ENCODE data around the gene GABBR2. TPM values are rescaled to one million over a fixed set of nuclear protein-coding genes. Genes with fewer than 3 reads are reported as not detected.
"Not testable (repeated sequence)": the region's sequence is repeated elsewhere in the genome, so short reads cannot be mapped to it uniquely, and the experiment has no call there.

The GABBR2 gene
- total RNA-seq, 2 donors from 2014 or later, result not detected

DNA sequence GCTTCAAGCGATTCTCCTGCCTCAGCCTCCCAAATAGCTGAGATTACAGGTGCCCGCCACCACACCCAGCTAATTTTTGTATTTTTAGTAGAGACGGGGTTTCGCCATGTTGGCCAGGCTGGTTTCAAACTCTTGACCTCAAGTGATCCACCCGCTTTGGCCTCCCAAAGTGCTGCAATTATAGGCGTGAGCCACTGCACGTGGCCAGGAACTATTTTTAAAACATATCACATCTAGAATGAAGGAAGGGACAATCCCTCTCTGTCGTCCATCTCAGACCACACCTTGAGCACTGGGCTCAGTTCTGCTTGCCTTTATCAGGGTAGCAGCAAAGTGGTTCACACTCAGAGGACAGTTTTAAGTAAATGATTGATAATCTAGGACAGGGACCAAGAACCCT, 207.5 kb downstream of the GABBR2 start:
- peaks cover 15% of the 10 kb centered on the region for H3K27me3 Mint-ChIP-seq
- H3K4me1 Mint-ChIP-seq; H3K27ac Mint-ChIP-seq; H3K9me3 Mint-ChIP-seq; ATAC-seq (replicated peaks); H3K4me3 Mint-ChIP-seq; H3K36me3 Mint-ChIP-seq (ENCODE audit: low read depth): not testable (repeated sequence)

DNA sequence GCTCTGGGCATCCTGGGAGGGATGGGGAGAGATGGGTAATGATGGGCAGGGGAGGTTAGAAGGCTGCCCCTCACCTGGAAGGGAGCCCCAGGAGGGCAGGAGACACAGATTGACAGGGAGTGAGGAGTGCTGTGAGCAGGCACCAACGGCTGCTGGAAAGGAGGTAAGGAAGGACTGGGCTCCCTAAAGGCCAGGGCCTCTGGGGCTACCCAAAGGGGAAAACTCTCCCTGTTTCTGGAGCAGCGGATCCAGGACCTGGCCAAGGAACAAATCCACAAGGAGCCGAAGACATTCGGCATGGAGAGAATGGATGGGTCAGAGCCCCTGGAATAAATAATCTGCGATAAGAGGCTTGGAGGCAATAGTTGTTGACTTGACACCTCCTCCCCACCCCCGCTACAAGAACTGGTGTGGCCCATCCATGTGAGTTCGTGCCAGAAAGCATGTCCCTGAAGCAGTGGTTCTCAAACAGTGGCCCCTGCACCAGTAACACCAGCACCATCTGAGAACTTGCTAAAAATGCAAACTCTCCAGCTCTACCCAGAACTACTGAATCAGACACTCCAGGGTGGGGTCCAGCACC, 208.3 kb downstream of the GABBR2 start:
- H3K27ac Mint-ChIP-seq, result no peak overlapping the region
- H3K27me3 Mint-ChIP-seq, result peaks cover 14% of the 10 kb centered on the region
- H3K9me3 Mint-ChIP-seq, result no peaks in the 10 kb centered on the region
- no peak for ATAC-seq (replicated peaks)
- H3K36me3 Mint-ChIP-seq (ENCODE audit: low read depth), result no peaks in the 10 kb centered on the region
- no peaks in the 10 kb centered on the region for H3K4me1 Mint-ChIP-seq
- no peak overlapping the region for H3K4me3 Mint-ChIP-seq

DNA sequence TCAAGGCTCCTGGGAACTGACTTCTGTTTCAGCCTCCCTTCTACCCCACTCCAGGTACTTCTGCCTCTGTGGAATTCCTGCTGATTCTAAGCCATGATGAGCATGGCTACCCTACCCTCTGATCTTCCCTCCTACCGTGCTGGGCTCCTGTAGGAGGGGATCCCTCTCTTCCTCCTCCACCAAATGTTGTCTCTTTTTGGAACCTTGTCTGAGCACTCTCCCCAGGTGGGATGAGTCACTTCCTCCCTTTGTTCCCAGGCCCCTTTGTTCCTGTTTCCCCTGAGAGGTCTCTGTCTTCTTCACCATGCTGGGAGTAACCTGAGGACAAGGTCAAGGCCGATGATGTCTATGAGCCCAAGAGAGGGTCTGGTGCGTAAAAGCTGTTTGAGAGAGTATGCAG, 213.2 kb downstream of the GABBR2 start:
- no peak for ATAC-seq (replicated peaks)
- H3K9me3 Mint-ChIP-seq, result no peaks in the 10 kb centered on the region
- peaks cover 16% of the 10 kb centered on the region for H3K27me3 Mint-ChIP-seq
- no peak overlapping the region for H3K27ac Mint-ChIP-seq
- no peak overlapping the region for H3K4me3 Mint-ChIP-seq
- H3K36me3 Mint-ChIP-seq (ENCODE audit: low read depth), result no peaks in the 10 kb centered on the region
- no peaks in the 10 kb centered on the region for H3K4me1 Mint-ChIP-seq

DNA sequence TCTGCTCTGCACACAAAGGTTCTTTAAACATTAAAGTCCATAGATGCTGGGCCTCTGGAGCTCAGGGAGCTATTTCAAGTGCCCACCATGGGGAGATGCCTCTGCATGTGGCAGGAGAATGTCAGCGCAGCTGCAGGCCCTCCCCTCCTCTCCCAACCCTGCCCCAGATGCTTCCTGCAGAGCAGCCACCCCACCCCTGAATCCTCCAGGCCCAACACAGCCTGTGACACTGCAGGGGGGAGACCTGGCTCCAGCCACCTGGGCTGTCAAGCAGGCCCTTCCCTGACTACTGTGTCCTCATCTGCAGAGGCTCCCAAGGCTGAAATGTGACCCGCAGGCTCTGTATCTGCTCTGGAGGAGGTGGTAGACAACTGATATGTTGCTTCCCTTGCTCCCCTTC, 213.9 kb downstream of the GABBR2 start:
- Mint-ChIP-seq H3K27me3 (peaks cover 13% of the 10 kb centered on the region), H3K4me3 (no peak overlapping the region), H3K4me1 (no peaks in the 10 kb centered on the region), H3K9me3 (no peaks in the 10 kb centered on the region), H3K36me3 (ENCODE audit: low read depth) (no peaks in the 10 kb centered on the region), H3K27ac (no peak overlapping the region)
- no peak for ATAC-seq (replicated peaks)

DNA sequence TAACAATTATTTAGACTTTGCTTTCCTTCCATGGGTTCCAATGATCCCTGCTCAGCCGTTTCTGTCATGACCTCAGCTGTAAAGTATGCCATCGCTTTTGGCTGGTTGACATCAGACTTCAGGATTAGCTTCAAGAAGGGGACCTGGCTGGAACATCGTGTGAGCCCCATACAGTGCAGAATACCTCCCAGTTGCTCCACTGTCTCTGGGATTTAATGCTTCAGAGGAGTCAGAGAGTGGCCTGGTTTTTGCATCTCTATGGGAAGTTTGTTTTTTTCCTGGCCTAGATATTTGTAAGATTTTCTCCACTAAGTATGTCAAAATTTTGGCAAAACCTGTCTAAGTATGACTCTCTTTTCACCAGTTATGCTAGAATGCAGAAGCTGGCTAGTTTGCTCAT, 216.9 kb downstream of the GABBR2 start:
- no peaks in the 10 kb centered on the region for H3K9me3 Mint-ChIP-seq
- no peaks in the 10 kb centered on the region for H3K36me3 Mint-ChIP-seq (ENCODE audit: low read depth)
- H3K4me1 Mint-ChIP-seq, result no peaks in the 10 kb centered on the region
- H3K27me3 Mint-ChIP-seq, result peaks cover 11% of the 10 kb centered on the region
- ATAC-seq (replicated peaks), result no peak
- no peak overlapping the region for H3K4me3 Mint-ChIP-seq
- H3K27ac Mint-ChIP-seq, result no peak overlapping the region

DNA sequence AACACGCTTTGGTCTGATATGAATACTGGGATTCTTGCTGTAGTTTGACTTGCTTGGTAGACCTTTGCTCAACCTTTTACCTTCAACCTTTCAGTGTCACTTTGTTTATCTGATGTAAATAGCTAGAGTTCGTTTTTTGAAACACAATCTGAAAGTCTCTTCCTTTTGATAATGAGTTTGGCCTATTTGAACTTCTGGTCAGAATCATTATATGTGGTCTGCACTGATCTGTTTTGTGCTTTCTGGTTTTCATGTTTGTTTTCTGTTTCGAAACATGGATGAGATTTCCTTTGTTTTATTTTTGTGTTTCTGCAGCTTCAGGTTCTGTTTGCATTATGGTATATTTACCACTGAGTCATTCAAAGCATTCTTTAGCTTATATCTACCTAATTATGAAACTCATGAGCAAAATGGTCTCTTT, 217.5 kb downstream of the GABBR2 start:
- H3K27ac Mint-ChIP-seq, result no peak overlapping the region

DNA sequence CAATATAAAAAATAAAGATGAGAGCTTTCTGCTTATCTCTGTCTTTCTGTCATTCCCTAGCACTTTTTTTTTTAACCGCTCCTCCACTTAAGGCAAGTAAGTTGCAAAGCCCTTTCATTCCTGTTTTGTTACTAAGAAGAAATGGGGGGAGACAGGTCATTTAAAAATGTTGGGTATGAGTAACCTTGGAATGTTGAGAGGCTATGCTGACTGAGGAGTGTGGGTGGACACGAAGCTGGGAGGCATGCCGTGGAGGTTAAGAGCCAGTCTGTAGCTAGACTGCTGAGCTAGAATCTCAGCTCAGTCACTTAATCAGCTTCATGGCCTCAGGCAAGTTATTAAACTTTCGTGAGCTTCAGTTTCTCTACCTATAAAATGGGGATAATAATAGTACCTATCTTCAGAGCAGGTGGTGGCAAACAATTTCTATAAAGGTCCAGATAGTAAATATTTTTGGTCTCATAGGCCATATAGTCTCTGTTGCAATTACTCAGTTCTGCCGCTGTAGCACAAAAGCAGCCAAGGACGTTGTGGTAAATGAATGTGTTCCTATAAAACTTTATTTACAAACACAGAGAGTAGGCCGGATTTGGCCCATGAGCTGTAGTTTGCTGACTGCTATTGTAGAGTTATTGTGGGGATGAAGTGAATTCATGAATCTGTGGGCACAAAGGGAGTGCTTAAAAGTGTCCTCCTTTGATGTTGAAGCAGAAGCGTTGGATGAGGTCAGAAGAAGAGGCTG, 220.0 kb downstream of the GABBR2 start:
- no peaks in the 10 kb centered on the region for H3K9me3 Mint-ChIP-seq
- H3K4me1 Mint-ChIP-seq, result no peaks in the 10 kb centered on the region
- H3K27me3 Mint-ChIP-seq, result peaks cover 23% of the 10 kb centered on the region
- no peak overlapping the region for H3K27ac Mint-ChIP-seq
- no peak for ATAC-seq (replicated peaks)
- no peaks in the 10 kb centered on the region for H3K36me3 Mint-ChIP-seq (ENCODE audit: low read depth)
- no peak overlapping the region for H3K4me3 Mint-ChIP-seq

More for the DNA sequence above, 217.5 kb downstream of the GABBR2 start:
- H3K36me3 Mint-ChIP-seq (ENCODE audit: low read depth), result no peaks in the 10 kb centered on the region
- peaks cover 8% of the 10 kb centered on the region for H3K27me3 Mint-ChIP-seq
- no peaks in the 10 kb centered on the region for H3K4me1 Mint-ChIP-seq
- ATAC-seq (replicated peaks), result no peak
- H3K9me3 Mint-ChIP-seq, result no peaks in the 10 kb centered on the region
- no peak overlapping the region for H3K4me3 Mint-ChIP-seq

DNA sequence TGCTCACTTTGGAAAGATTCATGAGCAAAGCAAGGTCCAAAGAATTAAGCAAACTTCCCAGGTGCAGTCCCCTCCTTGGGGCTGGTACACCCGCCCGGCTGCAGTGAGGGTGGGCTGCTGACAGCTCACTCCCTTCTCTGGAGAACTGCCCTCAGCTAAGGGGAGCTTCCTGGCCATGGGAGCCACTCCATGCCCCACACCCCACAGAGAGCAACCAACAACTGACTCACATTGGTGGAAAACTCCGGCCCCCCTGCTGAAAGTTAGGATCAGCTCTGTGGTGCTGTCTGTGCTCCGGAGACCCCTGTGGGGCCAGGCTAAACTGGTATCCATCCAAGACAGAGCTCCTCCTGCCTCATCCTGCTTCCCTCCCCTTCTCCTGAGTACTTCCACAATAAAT, 223.0 kb downstream of the GABBR2 start:
- no peak overlapping the region for H3K4me3 Mint-ChIP-seq
- ATAC-seq (replicated peaks), result no peak
- H3K27me3 Mint-ChIP-seq, result peaks cover 33% of the 10 kb centered on the region
- H3K36me3 Mint-ChIP-seq (ENCODE audit: low read depth), result no peaks in the 10 kb centered on the region
- peaks cover 4% of the 10 kb centered on the region for H3K4me1 Mint-ChIP-seq
- no peaks in the 10 kb centered on the region for H3K9me3 Mint-ChIP-seq
- no peak overlapping the region for H3K27ac Mint-ChIP-seq

DNA sequence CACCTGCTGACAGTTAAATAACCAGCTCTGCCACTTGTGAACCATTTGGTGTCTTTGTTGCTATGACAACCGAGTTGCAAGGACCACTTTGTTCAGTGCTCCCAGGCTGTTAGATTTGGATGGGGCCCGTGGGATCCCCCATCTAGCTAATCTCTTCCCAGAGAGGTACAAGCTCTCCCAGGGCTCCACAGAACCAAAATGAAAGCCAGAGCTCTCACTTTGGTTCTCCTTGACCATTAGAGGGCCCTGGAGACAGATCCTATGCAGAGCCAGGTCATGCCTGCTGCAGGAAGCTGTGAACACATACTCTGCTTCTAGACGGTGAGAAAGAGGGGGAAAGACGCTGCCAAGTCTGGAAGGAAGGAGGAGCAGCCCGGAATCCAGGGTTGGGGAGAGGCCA, 224.6 kb downstream of the GABBR2 start:
- no peaks in the 10 kb centered on the region for H3K9me3 Mint-ChIP-seq
- no peak overlapping the region for H3K4me3 Mint-ChIP-seq
- H3K27ac Mint-ChIP-seq, result no peak overlapping the region
- H3K27me3 Mint-ChIP-seq, result peaks cover 43% of the 10 kb centered on the region
- H3K4me1 Mint-ChIP-seq, result peaks cover 4% of the 10 kb centered on the region
- no peaks in the 10 kb centered on the region for H3K36me3 Mint-ChIP-seq (ENCODE audit: low read depth)
- no peak for ATAC-seq (replicated peaks)

DNA sequence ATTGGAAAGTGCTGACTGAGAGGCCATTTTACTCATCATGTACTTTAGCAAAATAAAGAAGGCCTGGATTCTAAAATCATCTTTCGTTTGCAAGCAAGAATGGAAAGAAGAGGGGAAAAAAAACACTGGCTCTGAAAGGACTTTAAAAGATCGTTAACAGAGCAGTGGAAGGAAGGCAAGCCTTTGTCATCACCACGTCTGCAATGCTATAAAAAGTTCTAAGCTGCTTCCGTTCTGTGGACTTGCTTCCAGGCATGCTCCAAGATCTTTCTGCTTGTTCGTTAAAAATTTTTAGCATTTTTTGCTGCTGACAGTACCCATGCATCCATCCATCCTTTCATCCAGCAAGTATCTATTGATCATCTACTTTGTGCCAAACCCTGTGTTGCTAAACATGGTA, 226.5 kb downstream of the GABBR2 start:
- ATAC-seq (replicated peaks), result no peak
- Mint-ChIP-seq H3K4me1 (peaks cover 4% of the 10 kb centered on the region), H3K36me3 (ENCODE audit: low read depth) (no peaks in the 10 kb centered on the region), H3K4me3 (no peak overlapping the region), H3K9me3 (no peaks in the 10 kb centered on the region), H3K27ac (no peak overlapping the region), H3K27me3 (peaks cover 49% of the 10 kb centered on the region)

DNA sequence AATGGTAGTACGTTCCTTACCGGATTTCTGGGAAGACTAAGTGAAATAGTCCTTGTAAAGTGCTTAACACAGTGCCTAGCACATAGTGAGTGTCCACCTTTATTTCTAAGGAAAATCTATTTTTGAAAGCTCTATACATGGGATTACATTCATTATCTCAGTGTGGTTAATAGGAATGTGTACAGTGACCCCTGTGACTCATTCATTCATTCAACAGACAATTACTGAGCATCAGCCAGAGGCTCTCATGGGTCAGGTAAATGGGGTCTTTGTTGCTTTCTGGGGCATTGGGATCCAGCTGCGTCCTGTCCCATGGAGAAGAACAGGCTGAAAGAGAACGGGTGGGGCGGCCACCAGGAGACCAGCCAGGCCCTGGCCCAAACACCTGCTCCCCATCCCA, 227.1 kb downstream of the GABBR2 start:
- Mint-ChIP-seq H3K27me3 (peaks cover 49% of the 10 kb centered on the region), H3K27ac (no peak overlapping the region), H3K36me3 (ENCODE audit: low read depth) (no peaks in the 10 kb centered on the region), H3K9me3 (no peaks in the 10 kb centered on the region), H3K4me1 (peaks cover 4% of the 10 kb centered on the region), H3K4me3 (no peak overlapping the region)
- no peak for ATAC-seq (replicated peaks)

DNA sequence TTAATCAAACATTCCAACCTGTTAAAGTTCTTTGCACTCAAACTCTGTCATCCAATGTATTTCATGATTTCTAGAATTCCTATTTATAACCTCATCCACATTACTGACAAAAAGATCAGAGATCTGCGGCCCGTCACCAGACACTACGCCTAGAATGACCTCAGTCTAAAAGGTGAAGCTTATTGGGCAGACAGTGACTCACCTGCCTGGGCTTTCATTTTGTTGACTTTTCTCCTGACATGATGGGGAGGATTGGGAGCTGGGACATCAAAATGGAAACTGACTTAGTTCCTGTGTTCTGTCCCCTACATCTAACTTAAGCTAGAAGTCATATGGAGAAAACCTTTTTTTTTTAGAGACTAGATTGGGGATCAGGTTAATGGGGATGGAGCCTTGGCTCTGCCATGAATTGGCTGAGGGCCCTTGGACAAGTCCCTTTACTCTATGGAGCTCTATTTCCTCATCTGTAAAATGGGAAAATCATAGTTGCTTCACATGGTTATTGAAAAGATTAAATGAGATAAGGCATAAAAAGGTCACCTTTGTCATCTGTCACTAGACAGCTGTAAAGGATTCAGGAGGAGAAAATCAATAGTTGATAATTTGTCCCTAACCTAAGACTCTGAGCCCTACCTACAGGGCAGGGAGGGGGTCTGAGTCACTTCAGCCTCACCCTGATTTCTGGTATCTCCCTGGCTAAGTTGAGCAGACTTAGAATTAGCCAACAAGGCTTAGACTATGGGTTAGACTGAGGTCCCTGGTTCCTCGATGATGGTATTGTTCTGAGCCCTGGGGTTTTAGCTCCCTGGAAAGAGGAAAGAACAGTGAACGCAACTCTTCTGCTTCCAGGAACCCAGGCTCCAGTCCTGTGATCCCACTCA, 228.5 kb downstream of the GABBR2 start:
- Mint-ChIP-seq H3K27me3 (peaks cover 43% of the 10 kb centered on the region), H3K27ac (no peak overlapping the region), H3K36me3 (ENCODE audit: low read depth) (no peaks in the 10 kb centered on the region), H3K4me1 (peaks cover 4% of the 10 kb centered on the region), H3K9me3 (no peaks in the 10 kb centered on the region), H3K4me3 (no peak overlapping the region)
- ATAC-seq (replicated peaks), result no peak

DNA sequence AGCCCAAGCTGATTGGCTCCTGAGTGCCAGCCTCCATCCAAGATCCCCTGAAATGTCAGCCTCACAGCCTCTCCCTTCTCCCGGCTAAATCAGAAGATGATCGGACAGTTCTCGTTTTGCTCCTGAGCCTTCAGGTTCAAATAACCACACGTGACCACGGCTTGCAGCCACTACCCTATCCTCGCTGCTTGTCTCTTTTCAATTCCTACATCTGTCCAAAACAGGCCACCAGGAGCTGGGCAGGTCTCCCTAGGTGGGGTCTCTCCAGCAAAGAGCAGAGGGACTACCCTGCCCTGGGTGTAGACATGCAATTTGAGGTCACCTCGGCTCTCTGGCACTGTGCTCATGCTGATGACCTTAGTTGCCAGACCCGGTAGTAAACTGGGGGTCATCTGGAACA, 229.3 kb downstream of the GABBR2 start:
- peaks cover 4% of the 10 kb centered on the region for H3K4me1 Mint-ChIP-seq
- H3K36me3 Mint-ChIP-seq (ENCODE audit: low read depth), result no peaks in the 10 kb centered on the region
- H3K4me3 Mint-ChIP-seq, result no peak overlapping the region
- no peaks in the 10 kb centered on the region for H3K9me3 Mint-ChIP-seq
- H3K27ac Mint-ChIP-seq, result no peak overlapping the region
- ATAC-seq (replicated peaks), result no peak
- peaks cover 40% of the 10 kb centered on the region for H3K27me3 Mint-ChIP-seq

DNA sequence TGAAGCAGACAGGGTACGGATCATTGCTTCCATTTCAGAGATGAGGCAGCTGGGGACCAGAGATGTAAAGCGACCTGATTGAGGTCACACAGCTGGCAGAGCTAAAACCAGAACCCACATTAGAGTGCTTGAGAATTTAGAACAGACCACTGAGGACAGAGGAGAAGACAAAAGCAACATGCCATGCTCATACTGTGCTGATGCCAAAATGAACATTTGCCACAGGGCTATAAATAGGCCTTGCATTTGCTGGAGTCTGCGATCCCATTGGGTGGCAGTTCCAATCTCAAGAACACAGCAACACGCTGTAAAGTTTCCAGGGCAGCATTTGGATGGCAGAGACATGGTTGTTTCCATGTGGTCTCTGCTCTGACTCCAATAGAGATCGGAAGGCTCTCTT, 230.9 kb downstream of the GABBR2 start:
- Mint-ChIP-seq H3K4me1 (peaks cover 3% of the 10 kb centered on the region), H3K4me3 (no peak overlapping the region), H3K36me3 (ENCODE audit: low read depth) (no peaks in the 10 kb centered on the region), H3K9me3 (no peaks in the 10 kb centered on the region), H3K27me3 (peaks cover 26% of the 10 kb centered on the region), H3K27ac (no peak overlapping the region)
- ATAC-seq (replicated peaks), result no peak

DNA sequence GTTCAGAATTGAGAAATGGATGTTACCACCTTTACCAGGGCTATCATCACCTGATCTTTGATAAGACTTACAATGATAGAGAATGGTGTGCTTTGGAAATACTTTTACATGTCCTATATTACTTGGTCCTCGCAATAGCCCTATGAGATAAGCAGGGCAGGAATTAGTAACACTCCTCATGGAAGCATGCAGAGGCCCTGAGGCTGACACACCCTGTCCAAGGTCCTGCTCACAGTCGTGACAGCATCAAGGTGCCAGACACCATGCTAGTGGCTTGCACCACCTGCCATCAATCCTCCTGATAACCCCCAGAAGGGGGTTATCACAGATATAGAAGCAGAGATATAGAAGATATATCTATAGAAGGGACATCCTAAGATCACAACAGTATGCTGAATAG, 236.5 kb downstream of the GABBR2 start:
- Mint-ChIP-seq H3K27me3 (peaks cover 4% of the 10 kb centered on the region), H3K4me1 (no peaks in the 10 kb centered on the region), H3K27ac (no peak overlapping the region), H3K9me3 (no peaks in the 10 kb centered on the region), H3K4me3 (no peak overlapping the region), H3K36me3 (ENCODE audit: low read depth) (no peaks in the 10 kb centered on the region)
- no peak for ATAC-seq (replicated peaks)

Data from activated T-helper 17 cell treated with anti-CD3 and anti-CD28 coated beads, Interleukin-2, amount 50 U/mL, for 72 hours (primary cell).